SHP77 treated with DMSO at 0.1 percent for 48 hours (cell line): ENCODE results near the gene SLC35B1.

Source experiments
- DNase-seq: peaks from one replicate; lab custom pipeline; 2025; lab: John Stamatoyannopoulos, UW

Gene SLC35B1

DNA sequence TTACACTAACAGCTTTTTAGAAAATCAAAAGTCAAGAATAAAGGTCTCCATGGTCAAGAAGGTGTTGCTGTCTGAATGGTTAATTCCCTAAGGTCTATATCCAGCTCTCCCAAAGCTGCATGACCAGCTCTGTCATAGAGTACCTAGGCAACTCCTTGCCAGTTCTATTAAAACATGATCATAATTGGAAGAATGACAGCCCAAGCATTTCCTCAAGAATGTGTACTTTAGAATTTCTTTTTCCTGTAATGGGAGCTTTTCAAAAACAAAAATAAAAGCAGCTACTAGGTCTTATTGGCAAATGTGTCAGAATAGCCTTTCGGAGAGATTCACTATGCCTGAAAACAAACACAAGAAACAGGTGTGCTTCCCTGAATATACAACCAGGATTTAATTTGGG lies 37.8 kb downstream of the SLC35B1 start:
- DNase-seq: no peak

DNA sequence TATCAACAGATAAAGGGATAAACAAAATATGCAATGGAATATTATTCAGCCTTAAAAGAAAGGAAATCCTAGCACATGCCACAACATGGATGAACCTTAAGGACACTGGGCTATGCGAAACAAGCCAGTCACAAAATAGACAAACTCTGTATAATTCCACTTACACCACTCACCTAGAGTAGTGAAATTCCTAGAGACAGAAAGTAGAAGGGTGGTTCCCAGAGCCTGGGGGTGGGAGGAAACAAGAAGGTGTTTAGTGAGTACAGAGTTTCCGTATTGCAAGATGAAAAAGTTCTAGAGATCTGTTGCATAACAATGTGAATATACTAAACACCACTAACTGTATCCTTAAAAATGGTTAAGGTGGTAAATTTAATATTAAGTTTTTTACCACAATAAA lies 39.9 kb downstream of the SLC35B1 start:
- no peak for DNase-seq

DNA sequence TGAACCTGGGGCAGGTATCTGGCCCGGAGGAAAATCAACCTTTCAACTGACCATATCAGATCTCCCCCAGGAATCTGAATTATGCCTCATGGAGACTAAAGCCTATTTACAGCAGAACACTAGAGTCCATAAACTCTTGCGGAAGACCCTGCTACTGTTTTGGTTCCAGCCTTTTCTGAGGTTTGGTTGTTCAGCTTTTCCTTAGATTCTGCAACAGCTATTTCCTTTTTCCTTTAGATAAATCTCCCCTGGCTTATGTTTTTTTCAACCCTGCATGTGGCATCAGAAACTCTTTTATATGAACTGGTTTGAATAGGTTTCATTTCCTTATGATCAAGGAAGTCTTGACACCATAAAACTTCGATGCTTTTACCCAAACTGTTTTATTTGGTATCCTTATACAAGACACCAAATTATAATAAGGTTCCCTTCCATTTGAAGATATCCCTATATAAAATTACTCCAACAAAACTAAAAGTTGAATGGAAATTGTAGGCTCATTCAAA lies 43.0 kb downstream of the SLC35B1 start:
- DNase-seq: no peak

DNA sequence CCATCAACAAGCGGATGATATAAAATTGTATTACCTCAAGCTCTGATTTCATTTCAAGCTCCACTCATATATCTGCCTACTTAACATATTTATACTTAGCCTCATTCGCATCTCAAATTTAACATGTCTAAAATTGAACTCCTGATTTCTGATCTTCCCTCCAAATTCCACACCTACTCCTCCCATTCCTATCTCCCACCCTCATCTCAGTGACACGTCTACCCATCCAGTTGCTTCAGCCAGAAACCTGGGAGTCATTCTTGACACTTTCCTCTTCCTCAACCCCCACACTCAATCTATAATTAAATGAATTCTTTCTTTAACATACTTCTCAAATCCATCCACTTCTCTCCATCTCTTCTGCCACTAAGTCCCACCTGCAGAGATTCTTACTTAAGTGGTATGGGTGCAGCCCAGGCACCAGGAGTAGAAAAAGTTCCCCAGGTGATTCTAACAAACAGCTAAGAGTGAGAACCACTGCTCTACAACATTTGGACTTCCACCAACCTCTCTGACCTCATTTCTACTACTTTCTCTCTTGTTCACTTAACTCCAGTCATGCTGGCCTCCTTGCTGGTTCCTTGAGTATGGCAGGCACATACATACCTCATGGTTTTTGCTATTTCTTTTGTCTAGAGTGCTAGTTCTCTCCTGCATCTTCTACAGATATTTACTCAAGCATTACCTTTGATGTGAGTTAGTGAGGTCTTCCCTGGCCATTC lies 47.9 kb downstream of the SLC35B1 start:
- DNase-seq: no peak

DNA sequence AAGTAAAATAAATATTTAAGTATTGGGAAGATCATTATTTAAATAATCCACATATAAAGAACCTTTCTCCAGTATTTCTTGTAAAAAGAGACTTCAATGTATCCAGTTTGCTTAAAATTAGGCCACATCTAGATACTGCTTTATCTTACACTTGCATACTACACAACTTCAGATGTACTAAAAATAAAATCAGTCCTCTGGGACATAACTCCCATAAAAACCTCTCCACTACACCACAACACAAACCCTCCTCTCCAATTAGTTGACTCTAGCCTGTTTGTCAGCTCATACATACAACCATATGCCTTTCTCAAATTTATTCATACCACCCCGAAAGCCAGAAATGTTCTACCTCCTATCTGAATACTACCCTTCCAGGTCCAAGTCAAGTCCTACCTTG lies 51.5 kb downstream of the SLC35B1 start:
- DNase-seq: no peak
